HG03095 (cell line): ENCODE measurements around the gene TRIM54.

Source experiments
- ATAC-seq: cut with Tn5 transposase; IDR thresholded peaks from one replicate; pipeline ENCODE4 v1.9.1; 2021; ENCODE audit warnings: moderate library complexity; ENCODE audit not compliant: unreplicated experiment

Gene TRIM54

GRCh38 chr2:27281855-27282559 lies at the start of gene TRIM54:
TSS of gene TRIM54 (plus strand) at chr2:27282429. CDS start at chr2:27282732, 303 bp downstream.
- no peak for ATAC-seq

GRCh38 chr2:27233341-27233740 lies 48.9 kb upstream of the TRIM54 start:
- ATAC-seq = no peak

- no peak for ATAC-seq
Measured at GRCh38 chr2:27236136-27236535, 46.1 kb upstream of the TRIM54 start.

- ATAC-seq = no peak
Measured at GRCh38 chr2:27236626-27237025, 45.6 kb upstream of the TRIM54 start.

GRCh38 chr2:27237341-27237945 lies 44.8 kb upstream of the TRIM54 start:
- ATAC-seq = no peak

GRCh38 chr2:27238976-27239375 lies 43.3 kb upstream of the TRIM54 start:
- ATAC-seq = no peak

GRCh38 chr2:27240406-27240805 lies 41.8 kb upstream of the TRIM54 start:
- ATAC-seq = no peak

- ATAC-seq = no peak
Measured at GRCh38 chr2:27241761-27242613, 40.2 kb upstream of the TRIM54 start.

GRCh38 chr2:27242614-27242951 lies 39.6 kb upstream of the TRIM54 start:
- ATAC-seq = no peak

GRCh38 chr2:27243391-27244130 lies 38.7 kb upstream of the TRIM54 start:
- ATAC-seq = no peak

GRCh38 chr2:27245116-27245515 lies 37.1 kb upstream of the TRIM54 start:
- no peak for ATAC-seq

- no peak for ATAC-seq
Measured at GRCh38 chr2:27245626-27246025, 36.6 kb upstream of the TRIM54 start.

- no peak for ATAC-seq
Measured at GRCh38 chr2:27247893-27248292, 34.3 kb upstream of the TRIM54 start.

- ATAC-seq = no peak
Measured at GRCh38 chr2:27249159-27249890, 32.9 kb upstream of the TRIM54 start.

GRCh38 chr2:27249891-27250651 lies 32.2 kb upstream of the TRIM54 start:
- ATAC-seq = no peak

- no peak for ATAC-seq
Measured at GRCh38 chr2:27250652-27251379, 31.4 kb upstream of the TRIM54 start.

- no peak for ATAC-seq
Measured at GRCh38 chr2:27251766-27252165, 30.5 kb upstream of the TRIM54 start.

GRCh38 chr2:27255187-27255586 lies 27.0 kb upstream of the TRIM54 start:
- no peak for ATAC-seq

GRCh38 chr2:27255660-27256059 lies 26.6 kb upstream of the TRIM54 start:
- no peak for ATAC-seq
